Choroid plexus epithelial cell (primary cell): Measurements from ENCODE around the gene FAM120A.

Experiments used
- DNase-seq: peaks from one replicate; pipeline ENCODE4 v3.0.0-alpha.2; 2010; ENCODE audit warnings: low read depth
- H3K4me3 ChIP-seq: 2 replicates; pipeline ENCODE4 v1.5.1; 2011; ENCODE audit warnings: low read depth, mild to moderate bottlenecking, control low read depth, low read length, moderate library complexity
- CTCF ChIP-seq: conservative IDR thresholded peaks from 2 replicates; pipeline ENCODE4 v1.5.1; 2011; ENCODE audit warnings: low read depth, mild to moderate bottlenecking, control low read depth, inconsistent platforms, low read length, moderate library complexity

FAM120A gene

GRCh38 chr9:93520523-93520922, 69.0 kb downstream of the FAM120A start:
- DNase-seq: peak; percentile 42
- peak; percentile 39 for TF ChIP-seq CTCF
- H3K4me3 ChIP-seq: no peak overlapping the region

- no peak overlapping the region for H3K4me3 ChIP-seq
- no peak for TF ChIP-seq CTCF
- no peak for DNase-seq
Measured at GRCh38 chr9:93522736-93523135, 71.3 kb downstream of the FAM120A start.

- TF ChIP-seq CTCF: no peak
- H3K4me3 ChIP-seq: no peak overlapping the region
- no peak for DNase-seq
Measured at GRCh38 chr9:93523518-93524144, 72.1 kb downstream of the FAM120A start.

- TF ChIP-seq CTCF: no peak
- DNase-seq: peak; percentile 69
- no peak overlapping the region for H3K4me3 ChIP-seq
Measured at GRCh38 chr9:93525476-93525875, 74.0 kb downstream of the FAM120A start.

GRCh38 chr9:93531374-93531773, 79.9 kb downstream of the FAM120A start:
- no peak overlapping the region for H3K4me3 ChIP-seq
- no peak for DNase-seq
- TF ChIP-seq CTCF: peak; percentile 24

GRCh38 chr9:93532141-93532540, 80.7 kb downstream of the FAM120A start:
- peak; percentile 48 for DNase-seq
- no peak overlapping the region for H3K4me3 ChIP-seq
- no peak for TF ChIP-seq CTCF

GRCh38 chr9:93533863-93534262, 82.4 kb downstream of the FAM120A start:
- no peak for TF ChIP-seq CTCF
- DNase-seq: no peak

More at GRCh38 chr9:93533863-93534262, 82.4 kb downstream of the FAM120A start:
- no peak overlapping the region for H3K4me3 ChIP-seq
